ENCODE results near the gene PTPN1. TPM values are rescaled to one million over a fixed set of nuclear protein-coding genes. Genes with fewer than 3 reads are reported as not detected.
"Not testable (repeated sequence)": the region's sequence is repeated elsewhere in the genome, so short reads cannot be mapped to it uniquely, and the experiment has no call there.

The PTPN1 gene
- total RNA-seq, 2 experiments from 2014 or later, result 79.6 to 80.5 TPM

DNA sequence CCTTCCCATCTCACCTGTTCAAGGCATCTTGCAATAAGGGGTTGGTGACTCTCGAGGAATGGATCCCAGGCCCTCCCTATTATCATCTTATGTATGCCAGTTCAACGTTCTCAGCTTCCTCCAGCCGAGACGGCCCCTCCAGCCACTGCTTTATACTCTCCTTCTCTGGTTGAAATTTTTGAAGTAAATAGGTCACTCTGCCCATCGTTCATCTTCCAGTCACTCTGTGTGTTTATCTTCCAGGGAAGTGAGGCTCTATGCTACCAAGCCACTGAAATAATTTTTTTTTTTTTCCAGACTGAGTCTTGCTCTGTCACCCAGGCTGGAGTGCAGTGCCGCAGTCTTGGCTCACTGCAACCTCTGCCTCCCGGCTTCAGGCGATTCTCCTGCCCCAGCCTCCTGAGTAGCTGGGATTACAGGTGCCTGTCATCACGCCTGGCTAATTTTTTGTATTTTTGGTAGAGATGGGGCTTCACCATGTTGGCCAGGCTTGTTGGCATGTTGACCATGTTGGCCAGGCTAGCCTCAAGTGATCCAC is 17.0 kb downstream of the PTPN1 start:
- DNase-seq, result no peak
- Mint-ChIP-seq H3K27me3 (no peaks in the 10 kb centered on the region), H3K27ac (no peak overlapping the region), H3K4me3 (no peak overlapping the region), H3K9me3 (no peaks in the 10 kb centered on the region), H3K36me3 (ENCODE audit: low read depth) (peaks cover 20% of the 10 kb centered on the region), H3K4me1 (peaks cover 32% of the 10 kb centered on the region)
- POLR2A ChIA-PET, result interaction anchor here (3.2 to 10.6 kb wide), 2 partner anchors 10 to 16 kb away, joined by 10 to 107 read pairs; partner anchors contain the start of gene PTPN1
- CTCF ChIA-PET, result no interaction called here

- CTCF ChIA-PET, result interaction anchor here (0.7 kb wide), 1 partner anchor 538 kb away, joined by 3 read pairs; no protein-coding TSS in a partner anchor
These were observed 17.9 kb downstream of the PTPN1 start for GRCh38 chr20:50528129-50528528.

DNA sequence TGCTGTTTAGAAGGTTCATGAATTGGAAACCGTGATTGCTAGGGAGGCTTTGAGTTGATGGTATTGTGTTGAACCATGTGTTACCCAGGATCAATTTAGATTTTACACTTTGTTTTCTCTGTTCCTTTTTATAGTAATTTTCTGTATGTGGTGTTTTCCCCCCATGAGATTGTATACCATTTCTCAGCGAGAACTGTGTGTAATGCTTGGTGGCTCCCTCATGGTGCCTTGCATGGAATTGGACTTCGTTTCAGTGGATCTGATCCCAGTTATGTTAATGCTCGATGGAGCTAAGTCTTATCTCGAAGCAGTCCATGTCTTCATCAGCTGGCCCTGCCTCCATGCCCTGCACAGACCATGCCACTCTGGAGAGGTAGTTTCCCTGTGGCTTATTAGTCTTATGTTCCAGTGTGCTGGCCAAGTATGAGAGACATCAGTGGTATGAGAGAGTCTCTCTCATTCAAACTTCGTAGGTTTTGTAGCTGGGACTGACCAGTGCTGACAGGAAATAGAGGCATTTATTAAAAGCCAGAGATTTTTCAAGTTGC is 18.7 kb downstream of the PTPN1 start:
- Mint-ChIP-seq H3K4me3 (no peak overlapping the region), H3K9me3 (no peaks in the 10 kb centered on the region), H3K27ac (no peak overlapping the region), H3K4me1 (peaks cover 26% of the 10 kb centered on the region), H3K36me3 (ENCODE audit: low read depth) (peaks cover 9% of the 10 kb centered on the region), H3K27me3 (no peaks in the 10 kb centered on the region)
- POLR2A ChIA-PET, result interaction anchor here (1.2 to 3.2 kb wide), 3 partner anchors 9 to 18 kb away, joined by 4 to 10 read pairs (median 5); partner anchors contain the start of gene PTPN1
- CTCF ChIA-PET, result interaction anchor here (0.7 kb wide), 2 partner anchors 21 to 539 kb away, joined by 3 read pairs; no protein-coding TSS in a partner anchor
- no peak for DNase-seq

More at GRCh38 chr20:50528129-50528528, 17.9 kb downstream of the PTPN1 start:
- no peaks in the 10 kb centered on the region for H3K27me3 Mint-ChIP-seq
- peaks cover 15% of the 10 kb centered on the region for H3K36me3 Mint-ChIP-seq (ENCODE audit: low read depth)
- H3K9me3 Mint-ChIP-seq, result no peaks in the 10 kb centered on the region
- H3K27ac Mint-ChIP-seq, result no peak overlapping the region
- H3K4me1 Mint-ChIP-seq, result peaks cover 31% of the 10 kb centered on the region
- DNase-seq, result no peak
- no peak overlapping the region for H3K4me3 Mint-ChIP-seq
- POLR2A ChIA-PET, result interaction anchor here (3.2 to 10.6 kb wide), 2 partner anchors 11 to 17 kb away, joined by 10 to 107 read pairs; partner anchors contain the start of gene PTPN1

- Mint-ChIP-seq H3K27ac (no peak overlapping the region), H3K4me1 (peaks cover 36% of the 10 kb centered on the region), H3K4me3 (no peak overlapping the region), H3K36me3 (ENCODE audit: low read depth) (peaks cover 21% of the 10 kb centered on the region), H3K27me3 (no peaks in the 10 kb centered on the region), H3K9me3 (no peaks in the 10 kb centered on the region)
- ChIA-PET POLR2A (interaction anchor here (0.6 kb wide), 1 partner anchor 28 kb away, joined by 4 read pairs; no protein-coding TSS in a partner anchor), CTCF (interaction anchor here (2.3 kb wide), 1 partner anchor 47 kb away, joined by 6 read pairs; no protein-coding TSS in a partner anchor)
- no peak for DNase-seq
These were observed 22.0 kb downstream of the PTPN1 start for GRCh38 chr20:50532221-50532620.

- Mint-ChIP-seq H3K36me3 (ENCODE audit: low read depth) (peaks cover 25% of the 10 kb centered on the region), H3K27ac (no peak overlapping the region), H3K9me3 (no peaks in the 10 kb centered on the region), H3K4me1 (peaks cover 43% of the 10 kb centered on the region), H3K4me3 (no peak overlapping the region), H3K27me3 (no peaks in the 10 kb centered on the region)
- CTCF ChIA-PET, result interaction anchor here (0.6 to 2.3 kb wide), 2 partner anchors 46 to 474 kb away, joined by 3 to 6 read pairs; no protein-coding TSS in a partner anchor
- no peak for DNase-seq
- POLR2A ChIA-PET, result interaction anchor here (0.5 to 1.0 kb wide), 2 partner anchors 16 to 33 kb away, joined by 3 to 4 read pairs; no protein-coding TSS in a partner anchor
These were observed 22.9 kb downstream of the PTPN1 start for GRCh38 chr20:50533061-50533460.

DNA sequence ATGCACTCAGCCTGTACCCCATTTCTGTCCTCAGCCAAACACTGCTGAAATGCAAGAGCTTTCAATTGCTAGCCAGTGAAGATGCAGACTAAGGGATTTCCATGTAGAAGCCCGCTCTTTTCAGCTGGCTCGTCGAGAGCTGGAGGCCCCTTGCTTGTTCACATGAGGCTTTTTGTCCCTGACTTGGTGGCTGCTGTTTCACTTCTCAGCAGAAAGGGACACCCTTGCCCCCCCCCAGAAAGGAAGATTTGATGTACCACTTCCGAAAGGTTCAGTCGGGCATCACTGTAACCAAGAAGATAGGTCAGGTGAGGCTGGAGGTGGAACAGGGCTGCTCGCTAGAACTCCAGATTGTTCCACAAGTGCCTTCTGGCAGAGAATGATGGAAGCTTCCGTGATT is 23.3 kb downstream of the PTPN1 start:
- Mint-ChIP-seq H3K4me3 (no peak overlapping the region), H3K4me1 (peaks cover 46% of the 10 kb centered on the region), H3K9me3 (no peaks in the 10 kb centered on the region), H3K27ac (no peak overlapping the region), H3K27me3 (no peaks in the 10 kb centered on the region), H3K36me3 (ENCODE audit: low read depth) (peaks cover 25% of the 10 kb centered on the region)
- no peak for DNase-seq
- POLR2A ChIA-PET, result interaction anchor here (1.0 to 1.3 kb wide), 2 partner anchors 16 to 17 kb away, joined by 3 read pairs; no protein-coding TSS in a partner anchor
- CTCF ChIA-PET, result interaction anchor here (0.6 to 2.3 kb wide), 3 partner anchors 42 to 474 kb away, joined by 3 to 6 read pairs (median 3); no protein-coding TSS in a partner anchor

DNA sequence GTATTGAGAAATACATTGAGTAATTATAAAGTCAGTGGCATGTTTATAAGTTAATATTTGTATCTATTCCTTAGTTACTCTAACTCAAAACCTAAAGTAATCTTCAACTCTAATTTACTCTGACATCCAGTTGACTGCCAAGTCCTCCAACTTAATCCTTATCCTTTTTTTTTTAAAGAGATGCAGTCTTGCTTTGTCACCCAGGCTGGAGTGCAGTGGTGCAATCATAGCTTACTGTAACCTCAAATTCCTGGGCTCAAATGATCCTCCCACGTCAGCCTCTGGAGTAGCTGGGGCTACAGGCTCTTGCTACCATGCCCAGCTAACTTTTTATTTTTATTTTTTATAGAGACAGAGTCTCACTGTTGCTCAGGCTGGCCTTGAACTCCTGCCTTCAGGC is 24.4 kb downstream of the PTPN1 start:
- CTCF ChIA-PET, result interaction anchor here (0.8 to 1.4 kb wide), 2 partner anchors 10 to 41 kb away, joined by 3 read pairs; no protein-coding TSS in a partner anchor
- Mint-ChIP-seq H3K4me3 (no peak overlapping the region), H3K4me1 (peaks cover 39% of the 10 kb centered on the region), H3K27ac (no peak overlapping the region), H3K9me3 (no peaks in the 10 kb centered on the region), H3K36me3 (ENCODE audit: low read depth) (peaks cover 21% of the 10 kb centered on the region), H3K27me3 (no peaks in the 10 kb centered on the region)
- no peak for DNase-seq
- POLR2A ChIA-PET, result interaction anchor here (1.3 kb wide), 1 partner anchor 14 kb away, joined by 3 read pairs; no protein-coding TSS in a partner anchor

- Mint-ChIP-seq H3K27me3 (no peaks in the 10 kb centered on the region), H3K36me3 (ENCODE audit: low read depth) (peaks cover 21% of the 10 kb centered on the region), H3K4me1 (peaks cover 39% of the 10 kb centered on the region), H3K4me3 (no peak overlapping the region), H3K9me3 (no peaks in the 10 kb centered on the region), H3K27ac (peak overlapping the region; percentile 9)
- POLR2A ChIA-PET, result interaction anchor here (1.0 to 1.1 kb wide), 2 partner anchors 14 to 24 kb away, joined by 3 read pairs; no protein-coding TSS in a partner anchor
- CTCF ChIA-PET, result interaction anchor here (1.4 kb wide), 1 partner anchor 41 kb away, joined by 3 read pairs; no protein-coding TSS in a partner anchor
- DNase-seq, result no peak
These were observed 25.0 kb downstream of the PTPN1 start for GRCh38 chr20:50535162-50535561.

GRCh38 chr20:50536333-50536732 is 26.1 kb downstream of the PTPN1 start:
- Mint-ChIP-seq H3K27ac (no peak overlapping the region), H3K4me3 (no peak overlapping the region), H3K9me3 (no peaks in the 10 kb centered on the region), H3K27me3 (no peaks in the 10 kb centered on the region), H3K4me1 (peaks cover 48% of the 10 kb centered on the region), H3K36me3 (ENCODE audit: low read depth) (peaks cover 27% of the 10 kb centered on the region)
- ChIA-PET CTCF (interaction anchor here (0.7 kb wide), 1 partner anchor 83 kb away, joined by 3 read pairs; no protein-coding TSS in a partner anchor), POLR2A (no interaction called here)
- DNase-seq, result no peak

- no peak overlapping the region for H3K27ac Mint-ChIP-seq
- no peak for DNase-seq
- H3K9me3 Mint-ChIP-seq, result no peaks in the 10 kb centered on the region
- H3K27me3 Mint-ChIP-seq, result no peaks in the 10 kb centered on the region
- peaks cover 33% of the 10 kb centered on the region for H3K36me3 Mint-ChIP-seq (ENCODE audit: low read depth)
- H3K4me1 Mint-ChIP-seq, result peaks cover 53% of the 10 kb centered on the region
- no peak overlapping the region for H3K4me3 Mint-ChIP-seq
- ChIA-PET POLR2A (interaction anchor here (0.9 to 1.3 kb wide), 3 partner anchors 8 to 26 kb away, joined by 3 to 4 read pairs (median 3); no protein-coding TSS in a partner anchor), CTCF (interaction anchor here (1.0 to 1.8 kb wide), 2 partner anchors 26 to 31 kb away, joined by 3 to 4 read pairs; no protein-coding TSS in a partner anchor)
These were observed 27.5 kb downstream of the PTPN1 start for GRCh38 chr20:50537546-50538201.

GRCh38 chr20:50538276-50538675 is 28.1 kb downstream of the PTPN1 start:
- CTCF ChIA-PET, result interaction anchor here (1.8 kb wide), 1 partner anchor 27 kb away, joined by 4 read pairs; no protein-coding TSS in a partner anchor
- Mint-ChIP-seq H3K27me3 (no peaks in the 10 kb centered on the region), H3K4me1 (peaks cover 56% of the 10 kb centered on the region), H3K9me3 (no peaks in the 10 kb centered on the region), H3K4me3 (no peak overlapping the region), H3K36me3 (ENCODE audit: low read depth) (peaks cover 35% of the 10 kb centered on the region), H3K27ac (no peak overlapping the region)
- no peak for DNase-seq
- POLR2A ChIA-PET, result interaction anchor here (0.9 to 1.3 kb wide), 5 partner anchors 15 to 28 kb away, joined by 3 to 4 read pairs (median 3); partner anchors contain the start of gene PTPN1

GRCh38 chr20:50539798-50540197 is 29.6 kb downstream of the PTPN1 start:
- POLR2A ChIA-PET, result interaction anchor here (1.2 to 12.6 kb wide), 2 partner anchors 23 to 24 kb away, joined by 3 to 209 read pairs; partner anchors contain the start of gene PTPN1
- DNase-seq, H3K27ac Mint-ChIP-seq, CTCF ChIA-PET, H3K4me3 Mint-ChIP-seq, H3K27me3 Mint-ChIP-seq, H3K9me3 Mint-ChIP-seq: not testable (repeated sequence)
- H3K36me3 Mint-ChIP-seq (ENCODE audit: low read depth), result peaks cover 41% of the 10 kb centered on the region
- H3K4me1 Mint-ChIP-seq, result peaks cover 59% of the 10 kb centered on the region

Measured in activated CD4-positive, alpha-beta memory T cell treated with anti-CD3 and anti-CD28 coated beads, Interleukin-2, amount 10 ng/mL, durations not matched to agents 7 days and 5 days (primary cell).